Colonic mucosa (tissue), 4 donors: ENCODE measurements around the gene EMC9. TPM values are rescaled to one million over a fixed set of nuclear protein-coding genes. Genes with fewer than 3 reads are reported as not detected.

Source experiments
- DNase-seq: peaks from one replicate; pipeline ENCODE4 v3.0.0-alpha.2; 2020
- H3K27ac ChIP-seq: fragments of 200-600 bp; one replicate; pipeline ENCODE4 v1.8.0; 2021
- H3K27me3 ChIP-seq: fragments of 200-600 bp; one replicate; pipeline ENCODE4 v1.8.0; 2021
- H3K36me3 ChIP-seq: fragments of 200-600 bp; one replicate; pipeline ENCODE4 v1.8.0; 2021
- H3K4me1 ChIP-seq: fragments of 200-600 bp; one replicate; pipeline ENCODE4 v1.8.0; 2021; ENCODE audit warnings: mild to moderate bottlenecking
- H3K4me3 ChIP-seq: fragments of 200-600 bp; one replicate; pipeline ENCODE4 v1.8.0; 2021
- H3K9ac ChIP-seq, 2 donors: one replicate each; pipeline ENCODE4 v1.7.0; 2013; ENCODE audit warnings: control low read depth in 2 of 2, low read depth in 2 of 2, low read length in 2 of 2
- H3K9me3 ChIP-seq: fragments of 200-600 bp; one replicate; pipeline ENCODE4 v1.8.0; 2021
- intact Hi-C: fragments of 100-400 bp; cut with DNase I; formaldehyde crosslinking; loops from one replicate; pipeline ENCODE4 v1.14.1; 2022
- total RNA-seq, 2 donors: library from RNA; stranded (reverse); fragmentation: NEBNext Ultra II Directional in 1 of 2; extraction: Animal tissue kit (Norgen Biotek cat#: 25700) in 1 of 2; gene quantifications; one replicate each; pipeline ENCODE4 v1.2.1, GENCODE V29; 2021
- TF ChIP-seq, protein P1 (sequence below): fragments of 200-600 bp; IDR thresholded peaks from one replicate; pipeline ENCODE4 v1.8.0; 2022; ENCODE audit warnings: antibody characterized with exemption, mild to moderate bottlenecking
- donor health status: healthy.
- donor health status: DM: no; HTN: no; CAD: no.
- donor health status: DM: no; HTN: no; CAD: no.

The EMC9 gene, protein sequence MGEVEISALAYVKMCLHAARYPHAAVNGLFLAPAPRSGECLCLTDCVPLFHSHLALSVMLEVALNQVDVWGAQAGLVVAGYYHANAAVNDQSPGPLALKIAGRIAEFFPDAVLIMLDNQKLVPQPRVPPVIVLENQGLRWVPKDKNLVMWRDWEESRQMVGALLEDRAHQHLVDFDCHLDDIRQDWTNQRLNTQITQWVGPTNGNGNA
- total RNA-seq: 10 to 100 TPM; 21.1 to 49.6 TPM

DNA sequence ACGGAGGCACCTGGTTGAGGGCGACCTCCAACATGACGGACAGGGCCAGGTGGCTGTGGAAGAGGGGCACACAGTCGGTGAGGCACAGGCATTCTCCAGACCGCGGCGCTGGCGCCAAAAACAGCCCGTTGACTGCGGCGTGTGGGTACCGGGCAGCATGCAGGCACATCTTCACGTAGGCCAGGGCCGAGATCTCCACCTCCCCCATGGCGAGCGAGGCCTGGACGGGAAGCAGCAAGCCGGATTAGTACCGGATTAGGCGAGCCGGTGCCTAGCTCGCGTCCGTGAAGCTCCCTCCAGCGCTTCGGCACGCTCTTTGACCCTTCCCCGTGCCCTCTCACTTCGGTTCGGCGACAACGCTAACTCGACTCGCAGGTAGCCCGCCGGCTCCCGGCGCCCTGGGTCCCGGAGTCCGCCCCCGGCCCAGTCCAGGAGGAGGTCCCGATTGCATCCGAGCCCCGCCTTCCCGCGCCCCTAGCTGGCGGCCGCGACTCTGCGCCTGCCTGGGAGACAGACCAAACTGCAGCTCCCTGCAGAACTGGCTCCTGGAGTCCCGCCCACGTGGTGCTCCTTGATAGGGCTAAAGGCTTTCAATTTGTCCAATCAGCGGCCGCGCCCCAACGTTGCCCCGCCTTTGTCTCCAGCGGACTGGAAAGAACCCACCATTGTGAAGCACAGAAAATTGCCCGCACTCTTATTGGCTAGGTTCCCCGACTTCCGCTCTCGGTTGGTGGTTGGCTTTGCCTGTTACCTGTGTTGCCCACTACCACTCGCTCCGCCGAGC, at the start of gene EMC9:
Gene EMC9 (minus strand): TSS at position 495 of the 784 bp plus-strand sequence. CDS start 287 bp downstream, at position 208.
- Histone ChIP-seq H3K27ac (peak within 1 kb of the TSS; percentile 94), H3K4me1 (peaks cover 30% of the 10 kb centered on the region), H3K9ac (peak within 1 kb of the TSS; percentile 79 to 92), H3K9me3 (no peaks in the 10 kb centered on the region), H3K27me3 (no peaks in the 10 kb centered on the region), H3K4me3 (peak within 1 kb of the TSS; percentile 63), H3K36me3 (peaks cover 13% of the 10 kb centered on the region)
- intact Hi-C loops: loop anchor here (2.0 kb wide), 1 partner anchor 26 kb away; the partner anchor contains the start of genes DCAF11 and NRL
- TF ChIP-seq, protein P1, sequence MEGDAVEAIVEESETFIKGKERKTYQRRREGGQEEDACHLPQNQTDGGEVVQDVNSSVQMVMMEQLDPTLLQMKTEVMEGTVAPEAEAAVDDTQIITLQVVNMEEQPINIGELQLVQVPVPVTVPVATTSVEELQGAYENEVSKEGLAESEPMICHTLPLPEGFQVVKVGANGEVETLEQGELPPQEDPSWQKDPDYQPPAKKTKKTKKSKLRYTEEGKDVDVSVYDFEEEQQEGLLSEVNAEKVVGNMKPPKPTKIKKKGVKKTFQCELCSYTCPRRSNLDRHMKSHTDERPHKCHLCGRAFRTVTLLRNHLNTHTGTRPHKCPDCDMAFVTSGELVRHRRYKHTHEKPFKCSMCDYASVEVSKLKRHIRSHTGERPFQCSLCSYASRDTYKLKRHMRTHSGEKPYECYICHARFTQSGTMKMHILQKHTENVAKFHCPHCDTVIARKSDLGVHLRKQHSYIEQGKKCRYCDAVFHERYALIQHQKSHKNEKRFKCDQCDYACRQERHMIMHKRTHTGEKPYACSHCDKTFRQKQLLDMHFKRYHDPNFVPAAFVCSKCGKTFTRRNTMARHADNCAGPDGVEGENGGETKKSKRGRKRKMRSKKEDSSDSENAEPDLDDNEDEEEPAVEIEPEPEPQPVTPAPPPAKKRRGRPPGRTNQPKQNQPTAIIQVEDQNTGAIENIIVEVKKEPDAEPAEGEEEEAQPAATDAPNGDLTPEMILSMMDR: peak; percentile 48
- peak; percentile 100 for DNase-seq

GRCh38 chr14:24190416-24190815, 49.0 kb upstream of the EMC9 start:
- Histone ChIP-seq H3K27ac (no peak overlapping the region), H3K4me1 (peaks cover 4% of the 10 kb centered on the region), H3K9ac (no peak overlapping the region), H3K36me3 (no peaks in the 10 kb centered on the region), H3K27me3 (no peaks in the 10 kb centered on the region), H3K4me3 (no peak overlapping the region), H3K9me3 (no peaks in the 10 kb centered on the region)
- intact Hi-C loops: no loop called here
- no peak for DNase-seq
- TF ChIP-seq, protein P1: no peak

DNA sequence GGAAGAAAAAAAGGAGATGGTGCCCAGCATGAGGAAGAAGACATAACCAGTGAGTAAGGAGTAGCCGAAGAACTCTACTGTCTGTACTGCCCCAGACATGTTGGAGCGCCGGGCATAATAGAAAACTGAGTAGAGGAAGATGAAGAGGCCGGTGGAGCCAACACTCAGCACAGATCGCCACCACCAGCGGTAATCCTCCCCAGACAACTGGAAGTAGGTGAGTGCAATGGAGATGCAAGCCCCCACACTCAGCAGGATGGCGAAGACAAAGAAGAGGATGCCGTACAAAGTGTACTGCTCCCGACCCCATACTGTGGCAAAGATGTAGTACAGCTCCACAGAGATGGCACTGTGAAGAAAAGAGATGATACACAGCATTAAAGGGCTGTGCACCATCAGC, 48.1 kb upstream of the EMC9 start:
- H3K4me1 ChIP-seq: peaks cover under 1% of the 10 kb centered on the region
- H3K27ac ChIP-seq: no peak overlapping the region
- TF ChIP-seq, protein P1: no peak
- H3K9me3 ChIP-seq: no peaks in the 10 kb centered on the region
- H3K36me3 ChIP-seq: no peaks in the 10 kb centered on the region
- no peaks in the 10 kb centered on the region for H3K27me3 ChIP-seq
- intact Hi-C loops: no loop called here
- H3K9ac ChIP-seq: no peak overlapping the region
- H3K4me3 ChIP-seq: no peak overlapping the region
- DNase-seq: no peak

DNA sequence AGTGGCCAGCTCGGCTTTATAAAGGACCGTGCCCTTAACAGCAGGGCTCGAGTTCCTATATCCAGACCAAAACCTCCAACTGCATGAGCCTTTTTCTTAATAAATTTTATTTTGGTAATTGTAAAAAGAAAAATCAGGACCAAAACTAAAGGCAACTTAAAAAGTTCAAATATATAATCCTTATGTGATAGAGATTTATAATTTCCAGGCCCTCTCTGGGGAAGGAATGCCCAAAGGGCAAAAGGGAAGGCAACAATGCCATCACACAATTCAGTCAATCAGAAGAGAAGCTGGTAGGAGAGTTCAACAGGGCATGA, 47.6 kb upstream of the EMC9 start:
- H3K9ac ChIP-seq: no peak overlapping the region
- no peak overlapping the region for H3K27ac ChIP-seq
- H3K36me3 ChIP-seq: no peaks in the 10 kb centered on the region
- intact Hi-C loops: no loop called here
- no peaks in the 10 kb centered on the region for H3K4me1 ChIP-seq
- TF ChIP-seq, protein P1: no peak
- no peaks in the 10 kb centered on the region for H3K9me3 ChIP-seq
- peak overlapping the region; percentile 54 for H3K4me3 ChIP-seq
- no peaks in the 10 kb centered on the region for H3K27me3 ChIP-seq
- DNase-seq: no peak

- Histone ChIP-seq H3K4me1 (no peaks in the 10 kb centered on the region), H3K4me3 (peak within 1 kb of the TSS; percentile 54), H3K36me3 (no peaks in the 10 kb centered on the region), H3K9ac (peak within 1 kb of the TSS; percentile 52 to 79), H3K27me3 (no peaks in the 10 kb centered on the region), H3K27ac (peak within 1 kb of the TSS; percentile 38), H3K9me3 (no peaks in the 10 kb centered on the region)
- peak; percentile 95 for DNase-seq
- intact Hi-C loops: no loop called here
- TF ChIP-seq, protein P1: no peak
Measured at GRCh38 chr14:24188251-24189058, 47.1 kb upstream of the EMC9 start, which contains the start of gene IPO4. Gene IPO4 (minus strand): TSS chr14:24188816. CDS start chr14:24188787, 29 bp downstream.
